ENCODE measurements around the gene MAP3K10. TPM values are rescaled to one million over a fixed set of nuclear protein-coding genes. Genes with fewer than 3 reads are reported as not detected.
"Not testable (repeated sequence)": the region's sequence is repeated elsewhere in the genome, so short reads cannot be mapped to it uniquely, and the experiment has no call there.

The MAP3K10 gene
- 10.2 TPM for polyA plus RNA-seq (2013, experiment 1 of 2)
- 11.0 TPM for polyA plus RNA-seq (2013, experiment 2 of 2)

DNA sequence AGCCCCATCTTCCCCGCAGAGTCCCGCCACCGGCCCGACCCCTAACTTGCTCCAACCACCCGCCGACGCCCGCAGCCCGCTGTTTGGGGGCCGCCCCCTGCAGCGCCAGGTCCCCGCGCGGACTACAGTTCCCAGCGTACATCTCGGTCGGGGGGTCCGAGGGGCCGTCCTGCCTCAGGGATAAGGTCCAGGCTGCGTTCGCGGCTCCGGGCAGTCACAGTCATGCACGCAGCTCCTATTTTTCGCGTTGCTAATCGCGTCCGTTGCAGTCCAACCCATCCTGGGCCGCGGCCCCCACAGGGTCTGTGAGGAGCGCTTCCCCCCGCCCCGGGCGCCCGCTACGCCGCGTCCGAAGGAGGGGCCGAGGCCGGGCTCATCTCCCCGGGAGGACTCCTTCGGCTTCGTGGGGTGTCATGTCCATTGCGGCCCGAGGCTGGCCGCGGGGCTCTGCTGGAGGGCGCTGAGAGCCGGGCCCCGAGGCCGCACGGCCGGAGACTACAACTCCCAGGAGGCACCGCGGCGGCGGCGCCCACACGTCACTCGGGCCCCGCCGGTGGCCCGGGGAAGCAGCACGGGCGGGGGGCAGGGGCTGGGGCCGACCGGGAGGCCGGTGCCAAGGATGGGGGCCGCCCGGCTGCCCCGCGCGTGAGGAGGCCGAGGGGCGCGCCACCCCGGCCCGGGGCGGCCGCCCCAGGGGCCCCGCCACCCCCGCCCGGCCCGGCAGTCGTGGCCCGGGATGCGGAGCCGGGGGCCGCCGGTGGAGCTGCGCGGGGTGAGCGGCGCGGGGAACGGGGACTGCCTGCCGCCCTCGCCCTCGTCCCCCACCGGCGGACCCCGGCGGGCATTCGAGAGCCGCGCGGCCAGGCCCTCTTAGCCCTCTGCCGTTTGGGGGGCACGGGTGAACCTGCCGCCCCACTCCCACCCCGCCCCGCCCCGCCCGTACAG is at the start of gene MAP3K10:
Gene MAP3K10, plus strand, starts transcription at position 536 of the 945 bp plus-strand sequence. CDS start 606 bp downstream, outside the sequence.
- WGBS = under 1% methylated on average over 116 of the region's 116 CpGs
- Histone ChIP-seq H3K36me3 (ENCODE audit: insufficient read depth, low read length) (no peaks in the 10 kb centered on the region), H3K4me1 (ENCODE audit: insufficient read depth, low read length) (no peaks in the 10 kb centered on the region), H3K4me3 (ENCODE audit: low read length) (peak within 1 kb of the TSS; percentile 81), H3K9me3 (ENCODE audit: insufficient read depth, low read depth, low read length) (no peaks in the 10 kb centered on the region), H3K27ac (ENCODE audit: low read depth, low read length) (no peak within 1 kb of the TSS), H3K9ac (ENCODE audit: low read depth, low read length) (peak within 1 kb of the TSS; percentile 58), H3K27me3 (ENCODE audit: insufficient read depth, low read length) (no peaks in the 10 kb centered on the region; the same call in 1 of the 2 replicates)

DNA sequence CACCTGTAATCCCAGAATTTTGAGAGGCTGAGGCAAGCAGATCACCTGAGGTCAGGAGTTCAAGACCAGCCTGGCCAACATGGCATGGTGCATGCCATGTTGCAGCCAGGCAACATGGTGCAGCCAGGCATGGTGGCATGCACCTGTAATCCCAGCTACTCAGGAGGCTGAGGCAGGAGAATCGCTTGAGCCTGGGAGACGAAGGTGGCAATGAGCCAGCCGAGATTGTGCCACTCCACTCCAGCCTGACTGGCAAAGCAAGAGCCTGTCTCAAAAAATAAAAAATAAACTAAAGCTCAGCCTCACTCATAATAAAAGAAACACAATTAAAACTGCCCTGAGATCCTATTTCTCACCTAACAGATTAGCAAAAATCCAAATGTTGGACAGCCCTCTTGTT is 49.7 kb upstream of the MAP3K10 start:
- no peak overlapping the region for H3K4me3 ChIP-seq (ENCODE audit: low read length)
- 90% methylated on average over 3 of the region's 3 CpGs for WGBS
- no peaks in the 10 kb centered on the region for H3K27me3 ChIP-seq (ENCODE audit: insufficient read depth, low read length)
- H3K4me1 ChIP-seq (ENCODE audit: insufficient read depth, low read length) = peaks cover 8% of the 10 kb centered on the region; the same call in 1 of the 2 replicates
- H3K9ac ChIP-seq (ENCODE audit: low read depth, low read length) = no peak overlapping the region
- no peaks in the 10 kb centered on the region for H3K36me3 ChIP-seq (ENCODE audit: insufficient read depth, low read length)
- peaks cover 3% of the 10 kb centered on the region; the same call in 1 of the 2 replicates for H3K9me3 ChIP-seq (ENCODE audit: insufficient read depth, low read depth, low read length)
- no peak overlapping the region for H3K27ac ChIP-seq (ENCODE audit: low read depth, low read length)

DNA sequence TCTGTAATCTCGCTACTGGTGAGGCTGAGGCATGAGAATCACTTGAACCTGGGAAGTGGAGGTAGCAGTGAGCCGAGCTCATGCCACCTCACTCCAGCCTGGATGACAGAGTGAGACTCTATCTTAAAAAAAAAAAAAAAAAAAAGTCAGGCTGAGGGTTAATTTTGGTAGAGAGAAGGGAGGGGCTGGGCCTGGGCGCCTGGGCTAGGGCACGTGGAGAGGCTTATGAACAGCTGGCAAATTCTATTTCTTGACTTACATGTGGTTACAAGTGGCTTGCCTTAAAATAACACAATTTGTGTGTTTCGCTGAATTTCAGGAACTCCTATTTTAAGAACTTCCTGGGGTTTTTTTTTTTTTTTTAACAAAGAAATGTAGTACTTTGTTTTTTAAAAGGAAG is 47.6 kb upstream of the MAP3K10 start:
- Histone ChIP-seq H3K4me1 (ENCODE audit: insufficient read depth, low read length) (peaks cover 8% of the 10 kb centered on the region; the same call in 1 of the 2 replicates), H3K9ac (ENCODE audit: low read depth, low read length) (no peak overlapping the region), H3K36me3 (ENCODE audit: insufficient read depth, low read length) (no peaks in the 10 kb centered on the region), H3K27ac (ENCODE audit: low read depth, low read length) (no peak overlapping the region), H3K4me3 (ENCODE audit: low read length) (no peak overlapping the region), H3K27me3 (ENCODE audit: insufficient read depth, low read length) (no peaks in the 10 kb centered on the region), H3K9me3 (ENCODE audit: insufficient read depth, low read depth, low read length) (peaks cover 3% of the 10 kb centered on the region; the same call in 1 of the 2 replicates)
- WGBS = 75% methylated on average over 5 of the region's 5 CpGs

DNA sequence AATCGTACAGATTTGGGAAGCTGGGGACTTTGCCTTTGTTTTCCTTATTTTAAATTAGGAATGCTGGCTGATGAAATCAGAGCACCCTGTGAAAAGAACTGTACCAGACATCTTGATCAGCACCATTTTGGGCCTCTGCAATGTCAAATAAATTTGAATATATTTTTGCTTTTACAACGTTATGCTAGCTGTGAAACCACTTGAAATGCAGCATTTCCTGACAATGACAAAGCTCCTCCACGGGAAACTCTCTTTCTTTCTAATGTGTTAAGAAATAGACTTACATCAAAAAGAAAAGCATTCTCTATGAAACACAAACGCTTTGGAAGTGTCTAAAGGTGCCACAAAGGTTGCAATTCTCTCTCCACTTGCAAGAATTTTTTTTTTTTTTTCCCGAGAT is 47.1 kb upstream of the MAP3K10 start:
- Histone ChIP-seq H3K27ac (ENCODE audit: low read depth, low read length) (no peak overlapping the region), H3K4me3 (ENCODE audit: low read length) (no peak overlapping the region), H3K9ac (ENCODE audit: low read depth, low read length) (no peak overlapping the region), H3K9me3 (ENCODE audit: insufficient read depth, low read depth, low read length) (no peaks in the 10 kb centered on the region), H3K4me1 (ENCODE audit: insufficient read depth, low read length) (peaks cover 8% of the 10 kb centered on the region; the same call in 1 of the 2 replicates), H3K36me3 (ENCODE audit: insufficient read depth, low read length) (no peaks in the 10 kb centered on the region), H3K27me3 (ENCODE audit: insufficient read depth, low read length) (no peaks in the 10 kb centered on the region)
- WGBS = 72% methylated on average over 5 of the region's 5 CpGs

DNA sequence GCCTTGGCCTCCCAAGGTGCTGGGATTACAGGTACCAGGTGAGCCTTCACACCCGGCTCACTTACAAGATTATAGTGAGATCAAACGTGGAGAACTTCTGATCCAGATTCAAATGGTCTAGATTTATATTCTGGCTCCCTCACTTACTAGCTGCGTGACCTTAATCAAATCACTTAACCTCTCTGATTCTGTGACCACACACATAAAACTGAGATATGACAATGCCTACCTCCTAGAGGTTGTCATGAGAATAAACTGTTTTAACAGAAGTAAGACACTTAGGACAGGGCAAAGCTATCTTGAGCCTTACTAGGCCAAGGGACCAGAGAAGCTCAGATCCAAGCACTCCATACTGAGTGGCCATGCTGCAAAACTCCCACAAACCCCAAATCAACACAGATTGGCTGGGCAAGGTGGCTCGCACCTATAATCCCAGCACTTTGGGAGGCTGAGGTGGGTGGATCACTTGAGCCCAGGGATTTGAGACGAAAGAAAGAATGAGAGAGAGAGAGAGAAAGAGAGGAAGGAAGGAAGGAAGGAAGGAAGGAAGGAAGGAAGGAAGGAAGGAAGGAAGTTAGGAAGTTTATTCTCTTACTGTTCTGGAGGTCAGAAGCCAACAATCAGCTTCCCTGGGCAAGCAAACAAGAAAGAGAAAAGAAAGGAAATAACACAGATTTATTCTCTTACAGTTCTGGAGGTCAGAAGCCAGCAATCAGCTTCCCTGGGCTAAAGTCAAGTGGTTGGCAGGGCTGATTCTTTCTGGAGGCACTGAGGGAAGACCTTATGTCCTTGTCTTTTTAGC is 46.1 kb upstream of the MAP3K10 start:
- Histone ChIP-seq H3K27me3 (ENCODE audit: insufficient read depth, low read length) (no peaks in the 10 kb centered on the region), H3K4me3 (ENCODE audit: low read length) (no peak overlapping the region), H3K4me1 (ENCODE audit: insufficient read depth, low read length) (peaks cover 8% of the 10 kb centered on the region; the same call in 1 of the 2 replicates), H3K27ac (ENCODE audit: low read depth, low read length) (no peak overlapping the region), H3K9ac (ENCODE audit: low read depth, low read length) (no peak overlapping the region), H3K9me3 (ENCODE audit: insufficient read depth, low read depth, low read length) (no peaks in the 10 kb centered on the region), H3K36me3 (ENCODE audit: insufficient read depth, low read length) (no peaks in the 10 kb centered on the region)
- WGBS = 92% methylated on average over 5 of the region's 5 CpGs

DNA sequence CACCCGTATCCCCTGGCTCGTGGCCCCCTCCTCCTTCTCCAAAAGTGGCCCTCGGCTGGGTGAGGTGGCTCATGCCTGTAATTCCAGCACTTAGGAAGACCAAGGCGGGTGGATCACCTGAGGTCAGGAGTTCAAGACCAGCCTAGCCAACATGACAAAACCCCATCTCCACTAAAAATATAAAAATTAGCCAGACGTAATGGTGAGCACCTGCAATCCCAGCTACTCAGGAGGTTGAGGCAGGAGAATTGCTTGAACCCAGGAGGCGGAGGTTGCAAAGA is 45.5 kb upstream of the MAP3K10 start:
- not testable (repeated sequence) for H3K9ac ChIP-seq (ENCODE audit: low read depth, low read length); H3K27ac ChIP-seq (ENCODE audit: low read depth, low read length)
- WGBS = 87% methylated on average over 6 of the region's 6 CpGs

DNA sequence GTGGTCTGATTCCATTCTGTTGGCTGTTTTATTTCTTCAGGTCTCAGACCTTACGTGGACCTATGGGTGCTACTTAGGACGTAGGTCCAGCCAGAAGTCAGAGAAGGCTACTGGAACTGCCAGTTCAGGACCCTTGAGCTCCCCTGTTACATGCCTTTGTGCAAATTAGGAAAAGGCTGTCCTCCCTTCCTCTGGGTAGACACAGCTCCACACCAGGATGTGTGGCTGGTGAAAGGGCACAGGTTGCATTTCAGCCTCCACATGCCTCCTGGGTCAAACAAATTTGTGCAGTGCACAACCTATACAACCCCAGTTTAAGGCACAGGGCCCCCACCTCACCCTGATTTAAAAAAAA is 43.9 kb upstream of the MAP3K10 start:
- no peak overlapping the region for H3K9ac ChIP-seq (ENCODE audit: low read depth, low read length)

More for the DNA sequence above, 45.5 kb upstream of the MAP3K10 start:
- H3K27me3 ChIP-seq (ENCODE audit: insufficient read depth, low read length); H3K9me3 ChIP-seq (ENCODE audit: insufficient read depth, low read depth, low read length); H3K4me1 ChIP-seq (ENCODE audit: insufficient read depth, low read length); H3K36me3 ChIP-seq (ENCODE audit: insufficient read depth, low read length); H3K4me3 ChIP-seq (ENCODE audit: low read length): not testable (repeated sequence)

DNA sequence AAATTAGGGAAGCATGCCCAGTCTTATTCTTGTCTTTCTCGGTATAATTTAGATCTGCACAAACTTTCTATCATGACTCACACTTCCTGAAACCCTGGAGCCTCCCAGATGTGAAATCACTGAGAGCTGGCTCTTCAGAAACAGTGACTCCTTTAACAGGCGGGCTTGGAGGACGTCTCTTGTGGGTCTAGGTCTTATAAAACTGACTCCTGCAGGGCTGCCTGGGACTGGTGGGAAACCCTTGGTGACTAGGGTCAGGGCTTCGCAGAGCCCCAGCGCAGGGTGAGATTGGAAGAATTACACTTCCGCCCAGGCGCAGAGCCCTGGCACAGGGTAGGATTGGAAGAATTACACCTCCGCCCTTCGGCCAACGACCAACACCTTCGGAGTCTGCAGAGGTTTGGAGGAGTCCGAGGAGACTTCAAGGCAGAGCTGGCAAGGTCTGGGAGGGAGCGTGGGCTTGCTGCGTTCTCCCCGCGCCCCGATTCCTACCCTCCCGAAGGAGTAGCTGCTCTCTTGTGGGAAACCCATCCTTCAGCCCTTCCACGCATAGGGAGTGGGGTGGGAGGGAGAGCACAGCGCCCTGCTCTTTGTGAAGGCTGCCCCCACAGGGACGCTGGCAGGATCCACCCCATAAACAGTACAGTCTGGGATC is 43.4 kb upstream of the MAP3K10 start:
- whole genome bisulfite sequencing = 87% methylated on average over 20 of the region's 21 CpGs
- no peak overlapping the region for H3K27ac ChIP-seq (ENCODE audit: low read depth, low read length)
- no peaks in the 10 kb centered on the region for H3K9me3 ChIP-seq (ENCODE audit: insufficient read depth, low read depth, low read length)
- H3K4me1 ChIP-seq (ENCODE audit: insufficient read depth, low read length) = peaks cover 8% of the 10 kb centered on the region; the same call in 1 of the 2 replicates
- no peak overlapping the region for H3K9ac ChIP-seq (ENCODE audit: low read depth, low read length)
- no peaks in the 10 kb centered on the region for H3K36me3 ChIP-seq (ENCODE audit: insufficient read depth, low read length)
- no peaks in the 10 kb centered on the region for H3K27me3 ChIP-seq (ENCODE audit: insufficient read depth, low read length)
- no peak overlapping the region for H3K4me3 ChIP-seq (ENCODE audit: low read length)

More for the DNA sequence above, 43.9 kb upstream of the MAP3K10 start:
- peaks cover 8% of the 10 kb centered on the region; the same call in 1 of the 2 replicates for H3K4me1 ChIP-seq (ENCODE audit: insufficient read depth, low read length)
- no peaks in the 10 kb centered on the region for H3K36me3 ChIP-seq (ENCODE audit: insufficient read depth, low read length)
- 90% methylated on average over 2 of the region's 2 CpGs for WGBS
- H3K4me3 ChIP-seq (ENCODE audit: low read length) = no peak overlapping the region
- no peaks in the 10 kb centered on the region for H3K27me3 ChIP-seq (ENCODE audit: insufficient read depth, low read length)
- no peak overlapping the region for H3K27ac ChIP-seq (ENCODE audit: low read depth, low read length)
- H3K9me3 ChIP-seq (ENCODE audit: insufficient read depth, low read depth, low read length) = no peaks in the 10 kb centered on the region

DNA sequence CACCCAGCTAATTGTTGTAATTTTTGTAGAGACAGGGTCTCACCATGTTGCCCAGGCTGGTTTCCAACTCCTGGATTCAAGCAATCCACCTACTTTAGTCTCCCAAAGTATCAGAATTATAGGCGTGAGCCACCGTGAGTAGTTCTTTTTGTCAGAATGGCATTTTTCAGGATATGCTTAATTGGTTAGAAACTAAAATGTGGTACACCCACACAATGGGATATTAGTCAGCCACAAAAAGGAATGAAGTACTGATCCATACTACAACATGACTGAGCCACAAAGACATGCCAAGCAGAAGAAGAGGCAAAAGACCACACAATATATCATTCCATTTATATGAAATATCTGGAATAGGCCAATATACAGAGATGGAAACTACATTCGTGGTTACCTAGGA is 41.7 kb upstream of the MAP3K10 start:
- WGBS = 87% methylated on average over 2 of the region's 3 CpGs
- Histone ChIP-seq H3K9me3 (ENCODE audit: insufficient read depth, low read depth, low read length) (no peaks in the 10 kb centered on the region), H3K4me3 (ENCODE audit: low read length) (no peak overlapping the region), H3K27me3 (ENCODE audit: insufficient read depth, low read length) (no peaks in the 10 kb centered on the region), H3K27ac (ENCODE audit: low read depth, low read length) (no peak overlapping the region), H3K36me3 (ENCODE audit: insufficient read depth, low read length) (no peaks in the 10 kb centered on the region), H3K9ac (ENCODE audit: low read depth, low read length) (no peak overlapping the region), H3K4me1 (ENCODE audit: insufficient read depth, low read length) (no peaks in the 10 kb centered on the region)

DNA sequence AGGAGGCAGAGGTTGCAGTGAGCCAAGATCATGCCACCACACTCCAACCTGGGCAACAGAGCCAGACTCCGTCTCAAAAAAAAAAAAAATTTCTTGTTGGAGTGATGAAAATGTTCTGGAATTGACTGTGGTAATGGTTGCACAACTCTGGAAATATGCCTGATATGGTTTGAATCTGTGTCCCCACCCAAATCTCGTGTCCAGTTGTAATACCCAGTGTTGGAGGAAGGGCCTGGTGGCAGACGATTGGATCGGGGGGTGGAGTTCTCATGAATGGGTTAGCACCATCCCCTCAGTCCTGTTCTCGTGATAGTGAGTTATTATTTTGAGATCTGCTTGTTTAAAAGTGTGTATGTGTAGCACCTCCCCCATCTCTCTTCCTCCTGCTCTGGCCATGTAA is 41.1 kb upstream of the MAP3K10 start:
- Histone ChIP-seq H3K27me3 (ENCODE audit: insufficient read depth, low read length) (no peaks in the 10 kb centered on the region), H3K9ac (ENCODE audit: low read depth, low read length) (no peak overlapping the region), H3K9me3 (ENCODE audit: insufficient read depth, low read depth, low read length) (no peaks in the 10 kb centered on the region), H3K4me3 (ENCODE audit: low read length) (no peak overlapping the region), H3K36me3 (ENCODE audit: insufficient read depth, low read length) (no peaks in the 10 kb centered on the region), H3K27ac (ENCODE audit: low read depth, low read length) (no peak overlapping the region), H3K4me1 (ENCODE audit: insufficient read depth, low read length) (no peaks in the 10 kb centered on the region)
- WGBS = 90% methylated on average over 4 of the region's 5 CpGs

Measured in HUES64 (cell line).